Natural killer cell (primary cell): ENCODE data around the gene FGD2. TPM values are rescaled to one million over a fixed set of nuclear protein-coding genes. Genes with fewer than 3 reads are reported as not detected.

Experiments
- ATAC-seq, 3 donors: fragments of 150-1000 bp in 2 of 3; fragments of 200-7000 bp in 1 of 3; cut with Tn5 transposase; 1 replicate in 1 of 3; 2 replicates in 2 of 3; pipeline ENCODE4 v1.10.0; 2021; ENCODE audit warnings: mild to moderate bottlenecking in 2 of 3, moderate library complexity in 2 of 3
- DNase-seq, 2 donors: peaks; one replicate each; pipeline versions ENCODE4 v3.0.0 to v3.0.0-alpha.2; 2013 to 2021; ENCODE audit warnings: mixed read lengths in 1 of 2
- H3K27ac ChIP-seq: one replicate; pipeline ENCODE4 v1.5.1; 2013; ENCODE audit warnings: mild to moderate bottlenecking, low read length
- H3K27me3 ChIP-seq: one replicate; pipeline ENCODE4 v1.6.1; 2013; ENCODE audit warnings: low read length; ENCODE audit not compliant: control insufficient read depth, insufficient read depth
- H3K36me3 ChIP-seq: one replicate; pipeline ENCODE4 v1.6.1; 2013; ENCODE audit warnings: low read length; ENCODE audit not compliant: control insufficient read depth, insufficient read depth
- H3K4me1 ChIP-seq: one replicate; pipeline ENCODE4 v1.6.1; 2013; ENCODE audit warnings: low read length; ENCODE audit not compliant: control insufficient read depth, insufficient read depth
- H3K4me3 ChIP-seq: one replicate; pipeline ENCODE4 v1.5.1; 2013; ENCODE audit warnings: low read length
- H3K9me3 ChIP-seq: one replicate; pipeline ENCODE4 v1.6.1; 2013; ENCODE audit warnings: low read length; ENCODE audit not compliant: control insufficient read depth, insufficient read depth
- H3K27ac Mint-ChIP-seq, 2 donors: one replicate each; pipeline ENCODE4 v1.8.0; 2022; ENCODE audit warnings: mild to moderate bottlenecking in 2 of 2, mixed read lengths in 2 of 2, moderate library complexity in 1 of 2
- H3K27me3 Mint-ChIP-seq, 2 donors: one replicate each; pipeline ENCODE4 v1.8.0; 2022; ENCODE audit warnings: low read depth in 2 of 2, mixed read lengths in 2 of 2
- H3K36me3 Mint-ChIP-seq: one replicate; pipeline ENCODE4 v1.8.0; 2022; ENCODE audit warnings: mixed read lengths
- H3K4me1 Mint-ChIP-seq, 2 donors: one replicate each; pipeline ENCODE4 v1.8.0; 2022; ENCODE audit warnings: mixed read lengths in 2 of 2
- H3K4me3 Mint-ChIP-seq: one replicate; pipeline ENCODE4 v1.8.0; 2022; ENCODE audit warnings: mild to moderate bottlenecking, moderate library complexity, mixed read lengths
- H3K9me3 Mint-ChIP-seq, 2 donors: one replicate each; pipeline ENCODE4 v1.8.0; 2022; ENCODE audit warnings: mixed read lengths in 2 of 2
- CTCF ChIP-seq: fragments of 200-600 bp; IDR thresholded peaks from one replicate; pipeline ENCODE4 v1.8.0; 2022; ENCODE audit warnings: antibody characterized with exemption
- WGBS: methylation state at CpG from one replicate; pipeline ENCODE4 v1.1.7; 2013; ENCODE audit warnings: missing lambda C conversion rate; ENCODE audit not compliant: insufficient coverage; 5-methylcytosine and 5-hydroxymethylcytosine counted together
- intact Hi-C: fragments of 100-400 bp; cut with micrococcal nuclease; formaldehyde crosslinking; loops from one replicate; pipeline ENCODE4 v1.14.2; 2022
- total RNA-seq, 4 donors: library from RNA; stranded (reverse); fragments of 120-200 nt in 1 of 4; gene quantifications; one replicate each; pipeline versions ENCODE4 v1.2.3 to v1.2.4, GENCODE V29; 2013 to 2022

Gene FGD2
- total RNA-seq, 3 donors from 2014 or later (not counting 1 experiment from before 2014, with no cell fraction given): 6.3 to 22.3 (median 14.1) TPM

DNA sequence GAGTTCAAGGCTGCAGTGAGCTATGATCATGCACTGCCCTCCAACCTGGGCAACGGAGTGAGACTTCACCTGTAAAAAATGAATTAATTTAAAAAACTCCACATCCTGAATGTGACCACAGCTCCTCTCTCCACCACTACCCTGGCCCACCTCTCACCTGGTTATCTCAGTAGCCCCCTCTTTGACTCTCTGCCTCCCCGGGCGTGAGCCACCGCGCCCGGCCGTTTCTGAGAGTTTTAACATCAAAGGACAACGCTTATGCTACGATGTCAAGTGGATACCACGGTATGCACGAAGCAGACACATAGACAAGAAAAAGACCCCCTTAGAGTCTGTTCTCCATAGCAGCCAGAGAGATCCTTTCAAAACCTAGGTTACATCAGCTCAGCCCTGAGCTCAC lies 48.7 kb downstream of the FGD2 start:
- intact Hi-C loops: no loop called here
- no peak overlapping the region for H3K4me3 ChIP-seq
- no peak for TF ChIP-seq CTCF
- Mint-ChIP-seq H3K4me3 (no peak overlapping the region), H3K4me1 (peaks cover 38 to 40% of the 10 kb centered on the region in 2 donors), H3K27ac (peak overlapping the region in 1 of 2 donors; percentile 76), H3K36me3 (no peaks in the 10 kb centered on the region), H3K27me3 (no peaks in the 10 kb centered on the region), H3K9me3 (no peaks in the 10 kb centered on the region)
- WGBS: 79% methylated on average over 11 of the region's 11 CpGs
- H3K36me3 ChIP-seq: no peaks in the 10 kb centered on the region
- H3K27ac ChIP-seq: no peak overlapping the region
- no peaks in the 10 kb centered on the region for H3K9me3 ChIP-seq
- DNase-seq: no peak
- H3K27me3 ChIP-seq: no peaks in the 10 kb centered on the region
- no peak for ATAC-seq
- peaks cover 34% of the 10 kb centered on the region for H3K4me1 ChIP-seq

GRCh38 chr6:37054580-37054979 lies 49.1 kb downstream of the FGD2 start:
- intact Hi-C loops: no loop called here
- peaks cover 33 to 36% of the 10 kb centered on the region in 2 donors for H3K4me1 Mint-ChIP-seq
- 92% methylated on average over 9 of the region's 9 CpGs for WGBS
- no peaks in the 10 kb centered on the region for H3K27me3 Mint-ChIP-seq
- H3K4me3 ChIP-seq: no peak overlapping the region
- no peak overlapping the region for H3K27ac ChIP-seq
- H3K4me3 Mint-ChIP-seq: no peak overlapping the region
- no peaks in the 10 kb centered on the region for H3K27me3 ChIP-seq
- no peaks in the 10 kb centered on the region for H3K9me3 ChIP-seq
- no peaks in the 10 kb centered on the region for H3K9me3 Mint-ChIP-seq
- peak overlapping the region in 1 of 2 donors; percentile 76 for H3K27ac Mint-ChIP-seq
- ATAC-seq (no peak), DNase-seq (no peak)
- peaks cover 30% of the 10 kb centered on the region for H3K4me1 ChIP-seq
- no peaks in the 10 kb centered on the region for H3K36me3 Mint-ChIP-seq
- TF ChIP-seq CTCF: no peak
- H3K36me3 ChIP-seq: no peaks in the 10 kb centered on the region

DNA sequence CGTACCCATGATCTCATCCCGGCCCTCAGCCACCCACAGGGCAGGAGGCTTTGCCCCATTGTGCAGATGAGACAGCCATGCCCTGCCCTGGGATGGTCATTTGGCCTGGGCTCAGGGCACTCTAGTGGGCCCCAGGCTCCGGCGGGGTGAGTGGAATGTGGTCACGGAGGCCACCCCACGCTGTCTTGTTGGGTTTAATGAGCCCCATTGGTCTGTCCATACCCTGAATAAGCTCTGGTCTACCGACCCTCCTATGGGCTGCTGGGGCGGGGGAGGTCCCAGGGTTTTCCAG lies 50.6 kb downstream of the FGD2 start:
- no peak for DNase-seq
- intact Hi-C loops: no loop called here
- Histone ChIP-seq H3K4me1 (peaks cover 19% of the 10 kb centered on the region), H3K27ac (no peak overlapping the region), H3K27me3 (no peaks in the 10 kb centered on the region), H3K4me3 (no peak overlapping the region), H3K36me3 (no peaks in the 10 kb centered on the region), H3K9me3 (no peaks in the 10 kb centered on the region)
- H3K9me3 Mint-ChIP-seq: no peaks in the 10 kb centered on the region
- H3K27ac Mint-ChIP-seq: no peak overlapping the region
- TF ChIP-seq CTCF: no peak
- no peaks in the 10 kb centered on the region for H3K36me3 Mint-ChIP-seq
- H3K4me1 Mint-ChIP-seq: peaks cover 19 to 24% of the 10 kb centered on the region in 2 donors
- no peaks in the 10 kb centered on the region for H3K27me3 Mint-ChIP-seq
- 94% methylated on average over 8 of the region's 8 CpGs for WGBS
- no peak for ATAC-seq
- H3K4me3 Mint-ChIP-seq: no peak overlapping the region

DNA sequence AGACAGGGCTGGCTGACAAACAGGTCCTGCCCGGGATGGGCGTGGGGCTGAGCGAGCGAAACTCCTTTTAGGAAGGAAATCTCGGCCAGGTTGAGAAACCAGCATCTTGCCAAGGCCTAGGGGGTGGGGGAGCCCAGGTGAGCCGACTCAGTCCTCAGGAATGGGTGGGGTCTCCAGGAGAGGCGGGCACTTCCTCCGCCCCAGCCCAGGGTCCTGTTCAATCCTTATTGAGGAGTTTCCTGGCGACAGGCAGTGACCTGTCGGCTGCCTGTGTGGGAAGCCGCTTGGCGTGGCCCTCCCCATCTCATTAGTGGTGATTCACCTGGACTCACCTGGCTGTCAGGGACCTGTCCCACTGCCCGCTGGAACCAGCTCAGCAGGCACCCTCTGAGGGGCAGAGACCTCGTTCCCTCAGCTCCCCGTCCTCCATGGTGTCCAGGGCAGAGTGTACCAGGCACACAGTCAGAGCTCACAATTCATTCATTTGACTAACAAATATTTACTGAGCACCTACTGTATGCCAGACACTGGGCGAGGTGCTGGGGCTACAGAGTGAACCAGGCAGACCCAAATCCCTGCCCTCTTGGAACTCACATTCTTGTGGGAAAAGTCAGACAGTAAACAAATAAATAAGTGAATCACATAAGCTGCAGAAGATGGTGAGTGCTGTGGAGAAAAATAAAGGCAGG lies 51.1 kb downstream of the FGD2 start:
- DNase-seq: no peak
- no peaks in the 10 kb centered on the region for H3K36me3 ChIP-seq
- no peaks in the 10 kb centered on the region for H3K9me3 ChIP-seq
- ATAC-seq: no peak
- Mint-ChIP-seq H3K4me3 (no peak overlapping the region), H3K36me3 (no peaks in the 10 kb centered on the region), H3K9me3 (no peaks in the 10 kb centered on the region), H3K4me1 (peaks cover 13 to 19% of the 10 kb centered on the region in 2 donors), H3K27me3 (no peaks in the 10 kb centered on the region), H3K27ac (no peak overlapping the region)
- H3K4me3 ChIP-seq: no peak overlapping the region
- no peaks in the 10 kb centered on the region for H3K27me3 ChIP-seq
- WGBS: 93% methylated on average over 16 of the region's 16 CpGs
- no peak overlapping the region for H3K27ac ChIP-seq
- intact Hi-C loops: no loop called here
- TF ChIP-seq CTCF: no peak
- peaks cover 14% of the 10 kb centered on the region for H3K4me1 ChIP-seq
